ENCODE data around the gene ITGA5. TPM values are rescaled to one million over a fixed set of nuclear protein-coding genes. Genes with fewer than 3 reads are reported as not detected.

The ITGA5 gene
- total and polyA plus RNA-seq, 9 of the 15 experiments (the other 6 are each of a cell fraction or from before 2014, with no cell fraction given) = 9.1 to 82.1 (median 47.4) TPM

GRCh38 chr12:54437697-54438096, 18.6 kb upstream of the ITGA5 start:
- 36% methylated on average over 3 of the region's 3 CpGs for WGBS (ENCODE audit: insufficient coverage, low coverage, missing lambda C conversion rate)
- Histone ChIP-seq H2AFZ (ENCODE audit: low read depth, low read length) (no peak overlapping the region), H3K4me2 (ENCODE audit: insufficient read depth, low read length) (no peak overlapping the region), H3K4me1 (replicated peaks in 1 of 2; ENCODE audit: control insufficient read depth in 2 of 2, insufficient read depth in 2 of 2, low read length in 2 of 2) (peaks cover 4 to 22% of the 10 kb centered on the region in 2 experiments), H3K27me3 (ENCODE audit: control insufficient read depth in 2 of 2, insufficient read depth in 2 of 2, low read length in 2 of 2) (no peaks in the 10 kb centered on the region), H3K4me3 (no peak overlapping the region), H3K9me1 (ENCODE audit: control insufficient read depth, insufficient read depth, low read length) (no peaks in the 10 kb centered on the region), H3K36me3 (ENCODE audit: control insufficient read depth, insufficient read depth, low read length) (no peaks in the 10 kb centered on the region), H4K20me1 (replicated peaks; ENCODE audit: control insufficient read depth, insufficient read depth, low read length) (no peaks in the 10 kb centered on the region), H3K9ac (ENCODE audit: insufficient read depth in 1 of 2, low read depth in 2 of 2, low read length in 2 of 2) (no peak overlapping the region), H3K79me2 (ENCODE audit: control insufficient read depth, insufficient read depth, low read length) (no peaks in the 10 kb centered on the region), H3K27ac (ENCODE audit: extremely low read depth, low read depth, low read length) (no peak overlapping the region), H3K9me3 (replicated peaks; ENCODE audit: control insufficient read depth, insufficient read depth, low read depth, low read length) (no peaks in the 10 kb centered on the region)
- POLR2A ChIA-PET = interaction anchor here (0.6 to 3.7 kb wide), 5 partner anchors 12 to 491 kb away, joined by 3 to 16 read pairs (median 5); no protein-coding TSS in a partner anchor
- TF ChIP-seq ZNF143 (CRISPR knock-in tag; IDR thresholded peaks at IDR 0.05) (no peak), MYC (IDR thresholded peaks at IDR 0.05; ENCODE audit: low read depth, low read length) (no peak), MYC (CRISPR knock-in tag; IDR thresholded peaks at IDR 0.05; ENCODE audit: borderline replicate concordance, low read depth) (no peak), CBFB (CRISPR knock-in tag; IDR thresholded peaks at IDR 0.05) (no peak), ZNF224 (CRISPR knock-in tag; IDR thresholded peaks at IDR 0.05) (no peak), SRSF7 (optimal IDR thresholded peaks at IDR 0.05; ENCODE audit: low read depth, low read length) (no peak), GABPB1 (CRISPR knock-in tag; IDR thresholded peaks at IDR 0.05) (no peak), PTRF (tag; IDR thresholded peaks at IDR 0.05) (no peak), BMI1 (IDR thresholded peaks at IDR 0.05; ENCODE audit: low read length) (no peak)
- no peak for ATAC-seq
- no peak for DNase-seq (ENCODE audit: extremely low read depth in 1 of 4, low spot score in 3 of 4)
- no TSS peak for BruUV-seq (replicated peaks)
- in situ Hi-C loops (cut with MboI) (no loop called here), intact Hi-C loops (cut with micrococcal nuclease) (loop anchor here (5.0 kb wide), 1 partner anchor 215 kb away; no protein-coding TSS in a partner anchor)
- no peak for FAIRE-seq
- CTCF ChIA-PET (ENCODE audit: low intra/inter-chr PET ratio) = interaction anchor here (1.8 to 2.9 kb wide), 2 partner anchors 33 to 38 kb away, joined by 10 to 58 read pairs; no protein-coding TSS in a partner anchor
